Muscle of leg (tissue), 11 donors: ENCODE results near the gene TFG. TPM values are rescaled to one million over a fixed set of nuclear protein-coding genes. Genes with fewer than 3 reads are reported as not detected.

Source experiments
- DNase-seq: peaks from one replicate; pipeline ENCODE4 v3.0.0; 2013
- H3K27ac ChIP-seq: one replicate; pipeline ENCODE4 v1.5.1; 2013; ENCODE audit warnings: mild to moderate bottlenecking, low read length, control low read depth
- H3K27me3 ChIP-seq: one replicate; pipeline ENCODE4 v1.6.1; 2013; ENCODE audit warnings: low read length; ENCODE audit not compliant: control insufficient read depth, insufficient read depth
- H3K36me3 ChIP-seq: one replicate; pipeline ENCODE4 v1.6.1; 2013; ENCODE audit warnings: low read length; ENCODE audit not compliant: control insufficient read depth, insufficient read depth
- H3K4me1 ChIP-seq: one replicate; pipeline ENCODE4 v1.6.1; 2013; ENCODE audit warnings: low read length; ENCODE audit not compliant: control insufficient read depth, insufficient read depth
- H3K4me3 ChIP-seq: one replicate; pipeline ENCODE4 v1.5.1; 2013; ENCODE audit warnings: low read length, control low read depth
- H3K9me3 ChIP-seq: replicated peaks from 2 replicates; pipeline ENCODE4 v1.6.1; 2013; ENCODE audit warnings: low read depth, low read length; ENCODE audit not compliant: control insufficient read depth
- WGBS: methylation state at CpG from one replicate; pipeline ENCODE4 v1.1.5; 2013; ENCODE audit warnings: missing lambda C conversion rate; ENCODE audit not compliant: insufficient coverage; 5-methylcytosine and 5-hydroxymethylcytosine counted together
- polyA plus RNA-seq, 8 donors: library from polyadenylated mRNA; unstranded; fragments of 120-200 nt; gene quantifications; one replicate each; pipeline versions ENCODE4 v1.2.1 to v1.2.3, GENCODE V29; 2013; ENCODE audit warnings: inconsistent platforms in 1 of 8, low replicate concordance in 1 of 8; ENCODE audit not compliant: insufficient read length in 8 of 8, insufficient read depth in 1 of 8
- total RNA-seq: library from RNA; stranded (reverse); fragments of 120-200 nt; gene quantifications from one replicate; pipeline ENCODE4 v1.2.4, GENCODE V29; 2013

TFG gene
- total and polyA plus RNA-seq, 9 donors = 33.6 to 117 (median 91.8) TPM

DNA sequence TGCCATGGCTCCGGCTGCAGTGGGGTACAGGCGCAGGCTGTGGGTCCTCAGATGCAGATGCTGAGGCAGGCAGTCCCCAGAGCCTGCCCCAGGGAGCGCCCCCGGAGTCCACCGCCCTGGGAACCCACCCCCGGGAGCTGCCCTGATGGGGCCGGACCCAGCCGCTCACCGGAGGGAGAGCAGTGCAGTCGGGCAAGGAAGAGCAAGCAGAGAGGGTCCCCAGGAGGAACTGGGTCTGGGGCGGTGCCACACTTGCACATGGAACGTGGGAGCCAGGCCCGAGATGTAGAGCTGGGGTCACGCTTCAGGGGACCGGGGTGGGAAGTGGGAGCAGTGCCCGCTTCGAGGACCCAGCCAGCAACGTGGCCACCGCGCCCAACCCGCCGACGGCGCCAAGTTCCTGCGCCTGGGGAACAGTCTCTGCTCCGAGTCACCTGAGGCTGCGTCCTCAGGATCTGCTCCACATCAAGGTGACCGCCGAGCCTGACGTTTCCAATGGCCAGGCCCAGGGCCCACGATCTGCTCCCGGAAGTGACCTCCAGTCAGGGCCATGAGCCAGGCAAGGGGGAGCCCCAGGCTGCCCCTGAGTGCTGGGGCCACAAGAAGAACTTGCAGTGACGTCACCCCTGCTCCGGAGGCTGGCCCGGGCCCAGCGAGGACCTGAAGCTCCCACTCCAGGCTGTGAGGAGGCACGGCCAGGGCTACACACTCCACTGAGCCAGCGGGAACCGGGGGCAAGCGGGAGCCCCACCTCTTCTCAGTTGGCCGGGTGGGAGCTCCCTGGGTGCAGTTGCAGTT is 27.0 kb upstream of the TFG start:
- no peak overlapping the region for H3K27ac ChIP-seq
- H3K4me3 ChIP-seq = no peak overlapping the region
- no peaks in the 10 kb centered on the region for H3K4me1 ChIP-seq
- no peaks in the 10 kb centered on the region for H3K9me3 ChIP-seq
- H3K27me3 ChIP-seq = no peaks in the 10 kb centered on the region
- WGBS = 66% methylated on average over 41 of the region's 41 CpGs
- no peaks in the 10 kb centered on the region for H3K36me3 ChIP-seq
- no peak for DNase-seq

DNA sequence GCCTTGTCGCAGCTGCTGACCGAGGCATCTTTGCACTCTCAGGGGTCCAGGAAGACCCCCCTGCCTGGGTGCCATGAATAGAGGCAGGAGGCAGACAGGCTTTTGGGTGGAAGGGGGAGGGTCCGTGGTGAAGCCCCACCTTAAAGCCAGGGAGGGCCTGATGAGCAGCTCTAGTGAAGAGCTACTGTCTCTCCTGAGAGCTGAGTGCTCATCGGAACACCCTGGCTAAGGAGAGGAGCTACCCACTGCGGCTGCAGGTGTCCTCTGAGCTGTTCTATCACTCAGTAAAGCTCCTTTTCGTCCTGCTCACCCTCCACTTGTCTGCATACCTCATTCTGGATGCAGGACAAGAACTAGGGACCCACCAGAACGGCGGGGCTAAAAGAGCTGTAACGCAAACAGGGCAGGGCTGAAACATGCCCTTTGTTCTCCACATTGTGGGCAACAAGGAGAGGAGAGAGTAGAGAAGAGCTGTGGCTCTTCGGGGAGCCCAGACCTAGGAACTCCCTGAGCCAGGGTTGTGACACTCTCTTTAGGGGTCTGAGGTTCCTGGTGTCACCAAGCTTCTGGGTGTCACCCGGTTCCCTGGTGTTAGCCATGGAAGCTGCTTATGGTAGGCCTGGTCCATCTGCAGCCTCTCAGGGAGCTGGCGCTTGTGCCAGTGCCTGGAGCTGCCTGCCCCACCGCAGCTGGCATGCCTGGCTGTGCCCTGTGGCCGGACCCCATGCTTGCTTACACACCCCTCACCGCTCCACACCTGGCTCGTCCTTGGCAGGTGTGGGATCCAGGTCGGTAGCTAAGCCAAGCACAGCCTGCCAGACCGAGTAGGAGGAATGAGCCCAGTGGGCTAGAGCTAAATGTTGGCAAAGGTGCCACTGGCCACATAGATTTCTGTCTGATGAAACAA is 26.2 kb upstream of the TFG start:
- no peak overlapping the region for H3K27ac ChIP-seq
- no peak overlapping the region for H3K4me3 ChIP-seq
- no peaks in the 10 kb centered on the region for H3K36me3 ChIP-seq
- H3K27me3 ChIP-seq = no peaks in the 10 kb centered on the region
- no peaks in the 10 kb centered on the region for H3K4me1 ChIP-seq
- H3K9me3 ChIP-seq = no peaks in the 10 kb centered on the region
- DNase-seq = no peak
- WGBS = 88% methylated on average over 14 of the region's 18 CpGs

DNA sequence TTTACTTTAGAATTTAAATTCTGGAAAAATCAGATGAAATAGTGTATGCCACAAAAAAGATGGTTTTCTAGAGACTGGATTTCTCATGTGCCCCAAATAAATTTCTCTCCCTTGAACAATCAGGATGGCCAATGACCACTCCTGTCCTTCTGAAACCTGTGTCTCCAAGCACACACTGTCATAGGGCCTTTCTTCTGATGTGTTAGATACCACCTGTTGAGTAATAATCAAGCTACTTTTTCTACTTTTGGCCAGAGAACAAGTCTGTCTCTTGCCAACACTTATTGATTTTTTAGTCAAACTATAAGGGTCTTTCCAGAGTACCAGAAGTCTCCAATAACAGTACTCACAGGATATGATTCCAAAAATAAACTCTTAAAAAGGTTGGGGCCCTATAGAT is 16.1 kb upstream of the TFG start:
- no peaks in the 10 kb centered on the region for H3K27me3 ChIP-seq
- H3K4me1 ChIP-seq = no peaks in the 10 kb centered on the region
- no peaks in the 10 kb centered on the region for H3K36me3 ChIP-seq
- DNase-seq = no peak
- no peaks in the 10 kb centered on the region for H3K9me3 ChIP-seq
- no peak overlapping the region for H3K27ac ChIP-seq
- no peak overlapping the region for H3K4me3 ChIP-seq

DNA sequence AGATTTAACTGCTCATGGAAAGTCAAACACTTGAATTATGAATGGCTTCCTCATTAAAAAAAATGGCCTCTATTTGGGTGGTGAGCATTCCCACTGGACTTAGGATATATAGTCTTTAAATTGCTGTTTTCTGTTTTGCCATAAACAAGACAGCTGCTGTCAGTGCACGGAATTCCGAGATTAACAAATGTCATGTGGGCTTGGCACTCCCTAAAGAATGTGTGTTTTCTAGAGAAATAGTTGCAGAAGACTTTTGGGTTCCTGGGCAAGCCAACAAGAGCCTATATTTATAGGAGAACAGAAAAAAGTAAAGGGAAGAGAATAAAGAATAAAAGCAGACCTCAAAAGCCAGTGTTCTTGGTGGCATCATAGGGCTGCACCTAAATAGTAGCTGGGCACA is 13.6 kb upstream of the TFG start:
- no peaks in the 10 kb centered on the region for H3K4me1 ChIP-seq
- no peaks in the 10 kb centered on the region for H3K9me3 ChIP-seq
- 18% methylated on average over 2 of the region's 2 CpGs for WGBS
- DNase-seq = peak; percentile 17
- no peaks in the 10 kb centered on the region for H3K27me3 ChIP-seq
- no peak overlapping the region for H3K27ac ChIP-seq
- no peaks in the 10 kb centered on the region for H3K36me3 ChIP-seq
- H3K4me3 ChIP-seq = no peak overlapping the region

DNA sequence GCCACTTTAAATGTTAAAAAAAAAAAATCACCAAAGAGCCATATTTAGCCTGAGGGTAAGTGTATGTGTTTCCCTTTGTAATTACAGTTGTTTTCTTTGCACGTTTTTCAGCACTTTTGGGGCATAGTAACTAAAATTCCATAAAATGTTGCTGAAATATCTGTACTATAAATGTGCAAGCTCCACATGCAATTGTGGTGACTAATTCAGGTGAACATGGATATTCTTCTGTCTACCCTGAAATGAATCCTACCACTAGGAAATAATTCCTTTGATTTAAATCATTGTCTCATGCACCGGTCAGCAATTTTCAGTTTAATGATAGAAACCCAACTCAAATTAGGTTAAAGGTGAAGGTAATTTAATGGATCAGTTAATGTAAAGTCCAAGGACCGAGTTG is 13.1 kb upstream of the TFG start:
- Histone ChIP-seq H3K9me3 (no peaks in the 10 kb centered on the region), H3K4me1 (no peaks in the 10 kb centered on the region), H3K36me3 (no peaks in the 10 kb centered on the region), H3K4me3 (no peak overlapping the region), H3K27ac (no peak overlapping the region), H3K27me3 (no peaks in the 10 kb centered on the region)
- WGBS = no CpG with 5 or more reads among the region's 3 CpGs
- no peak for DNase-seq

DNA sequence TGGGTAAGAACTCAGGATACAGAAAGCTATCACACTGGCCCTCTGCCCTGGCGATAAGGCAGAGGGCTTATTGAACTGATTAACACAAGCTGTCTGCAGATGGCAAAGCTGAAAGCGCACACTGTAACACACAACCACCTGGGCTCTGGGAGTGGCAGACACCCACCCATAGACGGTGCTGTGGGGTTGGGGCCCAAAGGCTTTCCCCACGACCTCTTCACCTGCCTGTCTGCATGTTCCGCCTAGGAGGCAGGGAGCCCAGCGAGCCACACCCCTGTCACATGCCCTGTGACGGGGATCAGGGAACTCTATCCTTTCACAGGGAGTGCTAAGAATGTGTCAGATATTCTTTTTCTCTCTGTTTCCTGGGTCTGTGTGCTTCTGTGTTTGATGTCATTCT is 12.1 kb upstream of the TFG start:
- Histone ChIP-seq H3K36me3 (no peaks in the 10 kb centered on the region), H3K27ac (no peak overlapping the region), H3K4me3 (no peak overlapping the region), H3K4me1 (no peaks in the 10 kb centered on the region), H3K27me3 (peaks cover 3% of the 10 kb centered on the region), H3K9me3 (no peaks in the 10 kb centered on the region)
- DNase-seq = no peak
- WGBS = 66% methylated on average over 7 of the region's 7 CpGs

DNA sequence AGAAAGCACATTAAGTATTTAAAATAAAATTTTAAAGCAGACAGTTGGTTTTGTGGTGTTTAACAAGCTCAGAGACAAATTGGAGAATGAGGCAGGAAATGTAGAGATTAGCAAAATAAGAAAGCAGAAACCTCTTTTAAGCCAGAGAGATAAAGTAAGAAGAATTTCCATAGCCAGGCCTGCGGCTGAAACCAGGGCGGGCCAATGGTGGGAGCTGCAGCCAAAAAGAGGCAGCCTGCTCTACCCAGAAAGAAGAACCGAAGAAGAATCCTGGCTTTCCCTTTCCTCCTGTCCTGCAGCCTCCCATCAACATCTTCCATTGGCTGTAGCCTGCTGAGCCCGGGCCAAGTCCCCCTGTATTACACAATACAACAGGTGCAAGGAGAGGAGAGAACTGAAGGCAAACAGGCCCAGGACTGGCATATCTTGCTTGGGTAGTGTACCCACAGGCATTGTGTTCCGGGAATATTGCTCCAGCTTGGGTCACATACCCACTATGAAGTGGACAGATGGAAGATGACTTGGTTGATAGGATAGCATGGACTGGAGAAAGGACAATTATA is 11.5 kb upstream of the TFG start:
- H3K36me3 ChIP-seq = no peaks in the 10 kb centered on the region
- no peak overlapping the region for H3K27ac ChIP-seq
- H3K27me3 ChIP-seq = peaks cover 3% of the 10 kb centered on the region
- DNase-seq = no peak
- H3K4me3 ChIP-seq = no peak overlapping the region
- no peaks in the 10 kb centered on the region for H3K9me3 ChIP-seq
- WGBS = 90% methylated on average over 3 of the region's 5 CpGs
- no peaks in the 10 kb centered on the region for H3K4me1 ChIP-seq

DNA sequence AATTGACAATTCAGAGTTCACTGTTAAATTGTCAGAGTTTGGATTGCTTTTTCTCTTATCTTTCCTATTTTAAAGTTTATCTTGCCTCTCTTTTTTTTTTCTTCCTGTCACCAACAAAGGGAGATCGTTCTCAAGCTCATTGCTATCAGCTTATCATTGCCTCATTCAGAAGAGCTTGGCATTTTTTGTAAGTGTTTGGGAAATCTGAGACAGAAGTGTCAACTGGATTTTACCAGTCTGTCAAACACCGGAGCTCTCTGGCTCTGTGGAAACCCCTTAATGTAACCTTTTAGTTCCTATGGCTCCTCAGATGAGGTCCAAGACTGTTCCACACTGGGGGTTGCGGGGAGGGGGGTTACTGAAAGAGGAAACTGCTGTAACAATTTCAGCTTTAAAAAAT is 10.6 kb upstream of the TFG start:
- no peak for DNase-seq
- H3K27ac ChIP-seq = no peak overlapping the region
- peaks cover 3% of the 10 kb centered on the region for H3K27me3 ChIP-seq
- no peaks in the 10 kb centered on the region for H3K36me3 ChIP-seq
- H3K4me1 ChIP-seq = no peaks in the 10 kb centered on the region
- no CpG with 5 or more reads among the region's 3 CpGs for WGBS
- H3K9me3 ChIP-seq = no peaks in the 10 kb centered on the region
- no peak overlapping the region for H3K4me3 ChIP-seq

DNA sequence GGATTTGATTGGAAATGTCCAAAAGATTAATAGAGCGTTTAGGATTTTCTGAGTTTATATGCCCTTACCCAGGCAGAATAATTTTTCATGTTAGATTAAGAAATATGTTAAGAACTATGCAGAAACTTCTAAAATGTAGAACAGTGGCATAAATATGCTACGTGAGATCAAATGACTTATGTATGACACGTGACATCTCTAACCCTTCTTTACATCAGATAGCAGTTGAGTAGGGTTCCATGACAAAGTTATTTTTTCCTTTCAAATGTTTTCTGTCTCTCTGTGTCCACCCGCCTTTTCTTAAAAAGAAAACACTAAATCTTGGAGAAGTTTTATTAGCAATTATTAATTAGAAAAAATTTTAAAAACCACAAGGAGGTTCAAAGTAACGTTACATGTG is 8.6 kb upstream of the TFG start:
- no peaks in the 10 kb centered on the region for H3K36me3 ChIP-seq
- no peak for DNase-seq
- H3K9me3 ChIP-seq = no peaks in the 10 kb centered on the region
- no peaks in the 10 kb centered on the region for H3K4me1 ChIP-seq
- H3K27me3 ChIP-seq = peaks cover 8% of the 10 kb centered on the region
- no peak overlapping the region for H3K4me3 ChIP-seq
- WGBS = no CpG with 5 or more reads among the region's 5 CpGs
- no peak overlapping the region for H3K27ac ChIP-seq
